Lower leg skin (tissue), 4 donors: ENCODE measurements around the gene ASAP3. TPM values are rescaled to one million over a fixed set of nuclear protein-coding genes. Genes with fewer than 3 reads are reported as not detected.

ENCODE experiments used
- DNase-seq, 2 donors: peaks; one replicate each; pipeline ENCODE4 v3.0.0-alpha.2; 2019; ENCODE audit warnings: low spot score in 2 of 2
- H3K4me3 ChIP-seq: fragments of 200-600 bp; sonication (generic); 2 replicates; pipeline ENCODE4 v1.5.1; 2017; ENCODE audit warnings: mild to moderate bottlenecking, low read depth; ENCODE audit not compliant: poor library complexity, severe bottlenecking
- POLR2A ChIP-seq, 2 donors: fragments of 450-650 bp; IDR thresholded peaks; one replicate each; pipeline ENCODE4 v1.6.1; 2016 to 2017; ENCODE audit warnings: antibody characterized with exemption in 2 of 2, mild to moderate bottlenecking in 1 of 2, moderate library complexity in 1 of 2
- WGBS, 2 donors: methylation state at CpG; one replicate each; pipeline ENCODE4 v1.1.5; 2018; 5-methylcytosine and 5-hydroxymethylcytosine counted together
- intact Hi-C: fragments of 100-400 bp; cut with DNase I; formaldehyde crosslinking; loops from one replicate; pipeline ENCODE4 v1.15.0; 2023; ENCODE audit warnings: low total_unique reads
- total RNA-seq, 4 donors: library from RNA; depleted of rRNA; stranded (reverse); fragments of >200 nt; gene quantifications; one replicate each; pipeline ENCODE4 v1.1.0, GENCODE V29; 2016
- TF ChIP-seq, protein P1 (sequence below), 3 donors: fragments of 450-650 bp; IDR thresholded peaks; one replicate each; pipeline ENCODE4 v1.5.1; 2016; ENCODE audit warnings: antibody characterized with exemption in 3 of 3, mild to moderate bottlenecking in 3 of 3, moderate library complexity in 2 of 3

ASAP3 gene
- total RNA-seq, 4 donors from 2014 or later = 103 to 114 (median 108) TPM

DNA sequence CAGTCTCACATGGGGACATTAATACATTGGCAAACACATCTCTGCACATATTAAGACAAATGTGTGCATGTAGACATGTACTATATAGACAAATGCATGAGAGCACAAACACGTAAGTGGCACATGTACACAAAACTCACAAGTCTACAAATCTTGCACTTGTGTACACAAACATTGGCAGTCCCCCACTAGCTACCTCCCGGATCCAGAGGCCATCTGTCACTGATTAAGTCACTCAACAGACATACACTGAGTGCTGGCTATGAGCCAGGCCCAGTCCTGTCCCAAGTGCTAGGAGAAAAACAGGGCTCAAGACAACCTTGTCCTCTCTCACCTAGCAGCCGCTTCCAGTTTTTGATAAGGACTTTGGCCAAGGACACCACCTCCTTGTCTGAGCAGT is 66.4 kb downstream of the ASAP3 start:
- no peak overlapping the region for H3K4me3 ChIP-seq
- 77 to 86% methylated on average over 3 of the region's 3 CpGs for WGBS, 2 donors
- no peak for TF ChIP-seq POLR2A (IDR thresholded peaks at IDR 0.05)
- TF ChIP-seq, protein P1, sequence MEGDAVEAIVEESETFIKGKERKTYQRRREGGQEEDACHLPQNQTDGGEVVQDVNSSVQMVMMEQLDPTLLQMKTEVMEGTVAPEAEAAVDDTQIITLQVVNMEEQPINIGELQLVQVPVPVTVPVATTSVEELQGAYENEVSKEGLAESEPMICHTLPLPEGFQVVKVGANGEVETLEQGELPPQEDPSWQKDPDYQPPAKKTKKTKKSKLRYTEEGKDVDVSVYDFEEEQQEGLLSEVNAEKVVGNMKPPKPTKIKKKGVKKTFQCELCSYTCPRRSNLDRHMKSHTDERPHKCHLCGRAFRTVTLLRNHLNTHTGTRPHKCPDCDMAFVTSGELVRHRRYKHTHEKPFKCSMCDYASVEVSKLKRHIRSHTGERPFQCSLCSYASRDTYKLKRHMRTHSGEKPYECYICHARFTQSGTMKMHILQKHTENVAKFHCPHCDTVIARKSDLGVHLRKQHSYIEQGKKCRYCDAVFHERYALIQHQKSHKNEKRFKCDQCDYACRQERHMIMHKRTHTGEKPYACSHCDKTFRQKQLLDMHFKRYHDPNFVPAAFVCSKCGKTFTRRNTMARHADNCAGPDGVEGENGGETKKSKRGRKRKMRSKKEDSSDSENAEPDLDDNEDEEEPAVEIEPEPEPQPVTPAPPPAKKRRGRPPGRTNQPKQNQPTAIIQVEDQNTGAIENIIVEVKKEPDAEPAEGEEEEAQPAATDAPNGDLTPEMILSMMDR (IDR thresholded peaks at IDR 0.05) = no peak
- intact Hi-C loops = no loop called here
- no peak for DNase-seq

DNA sequence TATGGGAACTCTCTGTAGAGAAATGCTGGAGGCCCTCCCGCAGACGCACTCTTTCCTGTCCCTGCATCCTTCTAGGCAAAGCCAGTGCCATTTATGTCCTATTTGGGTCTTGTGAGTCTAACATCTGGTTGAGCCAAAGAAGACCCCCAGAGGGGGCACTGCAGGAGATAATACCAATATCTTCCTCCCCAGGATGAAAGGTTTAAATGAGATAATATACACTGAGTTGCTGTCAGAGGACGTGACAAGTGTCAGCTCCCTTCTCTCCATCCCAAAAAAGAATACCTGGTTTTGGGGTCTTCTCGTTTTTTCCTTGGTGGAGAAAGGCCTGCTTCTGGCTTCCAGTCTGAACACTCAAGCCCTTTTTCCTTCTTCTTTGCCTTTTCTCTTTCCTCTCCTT is 67.0 kb downstream of the ASAP3 start:
- H3K4me3 ChIP-seq = no peak overlapping the region
- TF ChIP-seq, protein P1 (IDR thresholded peaks at IDR 0.05) = no peak
- TF ChIP-seq POLR2A (IDR thresholded peaks at IDR 0.05) = no peak
- intact Hi-C loops = no loop called here
- DNase-seq = no peak
- 84 to 89% methylated on average over 4 of the region's 4 CpGs for WGBS, 2 donors

DNA sequence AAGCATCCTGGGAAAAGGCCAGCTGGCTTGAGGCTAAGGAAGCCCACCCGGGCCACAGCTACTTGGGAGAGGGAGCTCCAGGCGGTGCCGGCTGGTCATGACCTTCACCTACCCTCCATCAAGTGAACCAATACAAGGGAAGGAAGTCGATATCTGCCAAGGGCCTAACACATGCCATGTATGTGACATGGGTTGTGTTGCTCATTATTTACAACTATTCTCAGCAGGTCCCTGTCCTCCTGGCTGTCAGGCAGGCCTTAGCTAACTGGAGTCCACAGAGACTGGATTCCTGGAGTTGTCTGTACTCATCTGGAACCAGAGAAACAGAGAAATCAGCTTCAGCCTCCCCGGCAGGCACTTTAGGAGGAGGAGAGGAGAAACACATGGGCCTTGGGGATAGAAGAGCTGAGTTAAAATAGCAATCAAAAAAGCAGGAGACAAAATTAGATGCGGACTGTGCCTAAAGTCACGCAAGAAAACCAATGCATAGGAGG is 75.1 kb downstream of the ASAP3 start:
- H3K4me3 ChIP-seq = no peak overlapping the region
- no peak for TF ChIP-seq POLR2A (IDR thresholded peaks at IDR 0.05)
- TF ChIP-seq, protein P1 (IDR thresholded peaks at IDR 0.05) = no peak
- intact Hi-C loops = no loop called here
- no peak for DNase-seq
- 73 to 89% methylated on average over 7 of the region's 7 CpGs for WGBS, 2 donors

DNA sequence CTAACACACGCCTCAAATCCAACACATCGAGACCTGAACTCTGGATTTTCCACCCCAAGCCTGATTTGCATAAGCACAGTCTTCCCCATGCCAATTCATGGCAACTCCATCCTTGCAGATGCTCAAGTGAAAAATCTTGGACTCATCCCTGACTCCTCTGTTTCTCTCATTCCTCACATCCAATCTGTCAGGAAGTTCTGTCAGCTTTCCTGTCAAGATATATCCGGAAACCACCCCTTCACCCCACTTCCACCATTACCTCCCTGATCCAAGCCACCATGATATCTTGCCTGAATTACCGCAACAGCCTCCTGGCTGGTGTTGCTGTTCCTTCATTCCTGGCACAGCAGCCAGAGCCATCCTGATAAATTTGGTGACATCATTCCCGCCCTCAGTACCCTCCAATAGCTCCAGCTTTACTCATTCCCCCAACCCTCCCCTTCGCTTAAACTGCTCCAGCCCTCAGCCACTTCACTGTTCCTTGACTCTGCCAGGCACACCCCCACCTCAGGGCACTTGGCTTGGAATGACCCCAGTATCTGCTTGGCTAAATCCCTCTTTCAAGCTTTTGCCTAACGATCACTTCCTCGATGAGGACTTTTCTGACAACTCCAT is 76.9 kb downstream of the ASAP3 start:
- WGBS, 2 donors = 51 to 60% methylated on average over 8 of the region's 8 CpGs
- intact Hi-C loops = no loop called here
- no peak overlapping the region for H3K4me3 ChIP-seq
- TF ChIP-seq, protein P1 (IDR thresholded peaks at IDR 0.05) = no peak
- no peak for TF ChIP-seq POLR2A (IDR thresholded peaks at IDR 0.05)
- no peak for DNase-seq

DNA sequence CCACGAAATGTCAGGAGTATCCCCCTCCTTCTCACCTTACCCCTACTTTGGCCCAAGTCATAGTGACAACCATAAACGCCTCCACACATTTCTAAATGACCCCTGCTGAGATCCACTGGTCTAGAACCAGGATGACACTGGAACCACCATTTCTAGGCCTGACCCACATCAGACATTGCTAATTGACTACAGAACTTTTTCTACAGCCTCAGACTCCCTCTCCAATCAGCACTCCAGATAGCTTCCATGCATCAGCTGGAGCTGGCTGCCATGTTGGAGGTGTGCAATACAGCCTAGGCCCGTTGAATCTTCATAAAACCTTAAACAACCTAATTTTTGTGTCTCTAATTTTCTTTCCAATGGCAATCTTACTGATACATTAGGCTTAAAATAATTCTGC is 78.0 kb downstream of the ASAP3 start:
- intact Hi-C loops = no loop called here
- H3K4me3 ChIP-seq = no peak overlapping the region
- WGBS, 2 donors = 93 to 97% methylated on average over 3 of the region's 3 CpGs
- no peak for DNase-seq
- TF ChIP-seq, protein P1 (IDR thresholded peaks at IDR 0.05) = no peak
- no peak for TF ChIP-seq POLR2A (IDR thresholded peaks at IDR 0.05)
